Endometrium (tissue), 2 donors: Measurements from ENCODE around the gene ZNF432.
A peak's percentile ranks its signal among the peaks of the same experiment; 100 is the strongest.

Source experiments
- FAIRE-seq: peaks from 2 replicates; lab custom pipeline; 2012; peaks lifted over from hg19 to GRCh38; lab: Jason Lieb, UNC
- donor health status: control.
- donor health status: control.

Gene ZNF432

DNA sequence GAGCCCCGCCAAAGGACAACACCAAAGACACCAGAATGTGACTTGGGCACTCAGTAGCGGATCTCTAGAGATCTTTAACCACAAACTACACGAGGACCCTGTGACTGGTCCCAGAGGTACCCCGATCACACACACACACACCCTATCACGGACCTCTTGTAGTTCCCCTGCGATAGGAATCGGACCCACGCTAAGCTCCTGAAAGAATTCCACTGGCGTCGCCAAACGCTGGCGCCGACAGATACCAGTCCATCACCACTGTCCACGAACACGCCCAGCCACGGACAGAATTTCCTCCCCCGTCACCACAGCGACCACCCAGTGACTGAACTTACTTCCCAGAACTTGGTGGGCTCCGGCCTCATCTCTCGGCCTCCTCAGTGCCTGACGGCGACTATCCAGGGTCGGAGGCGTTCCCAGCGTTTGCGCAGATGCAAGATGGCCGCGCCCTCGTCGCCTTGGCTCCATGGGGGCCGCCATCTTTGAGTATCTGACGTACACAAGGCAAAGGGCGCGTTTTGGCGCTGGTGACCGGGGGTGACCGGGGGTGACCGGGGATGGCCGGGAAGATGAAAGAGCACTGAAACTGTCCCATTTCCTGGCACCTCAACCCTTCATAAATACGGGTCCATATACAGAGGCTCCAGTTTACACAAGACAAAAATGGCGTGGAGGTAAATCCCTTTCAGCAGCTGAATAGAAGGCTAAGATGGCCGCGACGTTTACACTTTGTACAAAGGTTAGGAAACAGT, 40.7 kb downstream of the ZNF432 start, which contains the start of gene ZNF615:
ZNF615 (minus strand) TSS at position 406 of the 752 bp plus-strand sequence. CDS start 4,500 bp downstream, outside the sequence.
- FAIRE-seq, result no peak

- FAIRE-seq, result no peak
These were observed 41.2 kb downstream of the ZNF432 start for GRCh38 chr19:52007451-52007805.

DNA sequence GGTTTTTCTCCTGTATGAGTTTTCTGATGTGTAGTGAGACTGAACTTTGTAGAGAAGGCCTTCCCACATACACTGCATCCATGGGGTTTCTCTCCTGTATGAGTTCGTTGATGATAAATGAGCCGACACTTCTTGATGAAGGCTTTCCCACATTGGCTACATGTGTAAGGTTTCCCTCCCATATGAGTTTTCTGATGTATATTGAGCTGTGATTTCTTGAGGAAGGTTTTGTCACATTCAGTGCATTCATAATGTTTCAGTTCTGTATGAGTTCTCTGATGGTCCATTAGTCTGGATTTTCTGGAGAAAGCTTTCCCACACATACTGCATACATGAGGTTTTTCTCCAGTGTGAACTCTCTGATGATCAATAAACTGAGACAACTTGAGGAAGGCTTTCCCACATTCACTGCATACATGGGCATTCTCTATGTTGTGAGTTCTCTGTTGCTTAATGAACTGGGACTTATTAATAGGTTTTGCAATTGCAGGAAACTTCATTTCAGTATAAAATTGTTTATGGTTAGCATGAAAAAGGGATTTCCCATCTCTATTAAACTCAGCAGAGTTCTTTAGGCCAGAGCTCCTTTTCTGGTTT, 54.5 kb downstream of the ZNF432 start:
- no peak for FAIRE-seq

DNA sequence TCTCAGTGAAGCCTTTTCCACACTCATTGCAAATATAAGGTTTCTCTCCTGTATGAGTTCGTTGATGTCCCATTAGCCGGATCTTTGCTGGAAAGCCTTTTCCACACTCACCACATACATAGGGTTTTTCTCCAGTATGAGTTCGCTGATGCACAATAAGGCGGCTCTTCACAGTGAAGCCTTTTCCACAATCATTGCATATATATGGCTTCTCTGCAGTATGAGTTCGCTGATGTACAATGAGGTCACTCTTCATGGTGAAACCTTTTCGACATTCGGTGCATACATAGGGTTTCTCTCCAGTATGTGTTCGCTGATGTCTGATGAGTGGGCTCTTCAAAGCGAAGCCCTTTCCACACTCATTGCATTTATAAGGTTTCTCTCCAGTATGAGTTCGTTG, 55.2 kb downstream of the ZNF432 start:
- no peak for FAIRE-seq

DNA sequence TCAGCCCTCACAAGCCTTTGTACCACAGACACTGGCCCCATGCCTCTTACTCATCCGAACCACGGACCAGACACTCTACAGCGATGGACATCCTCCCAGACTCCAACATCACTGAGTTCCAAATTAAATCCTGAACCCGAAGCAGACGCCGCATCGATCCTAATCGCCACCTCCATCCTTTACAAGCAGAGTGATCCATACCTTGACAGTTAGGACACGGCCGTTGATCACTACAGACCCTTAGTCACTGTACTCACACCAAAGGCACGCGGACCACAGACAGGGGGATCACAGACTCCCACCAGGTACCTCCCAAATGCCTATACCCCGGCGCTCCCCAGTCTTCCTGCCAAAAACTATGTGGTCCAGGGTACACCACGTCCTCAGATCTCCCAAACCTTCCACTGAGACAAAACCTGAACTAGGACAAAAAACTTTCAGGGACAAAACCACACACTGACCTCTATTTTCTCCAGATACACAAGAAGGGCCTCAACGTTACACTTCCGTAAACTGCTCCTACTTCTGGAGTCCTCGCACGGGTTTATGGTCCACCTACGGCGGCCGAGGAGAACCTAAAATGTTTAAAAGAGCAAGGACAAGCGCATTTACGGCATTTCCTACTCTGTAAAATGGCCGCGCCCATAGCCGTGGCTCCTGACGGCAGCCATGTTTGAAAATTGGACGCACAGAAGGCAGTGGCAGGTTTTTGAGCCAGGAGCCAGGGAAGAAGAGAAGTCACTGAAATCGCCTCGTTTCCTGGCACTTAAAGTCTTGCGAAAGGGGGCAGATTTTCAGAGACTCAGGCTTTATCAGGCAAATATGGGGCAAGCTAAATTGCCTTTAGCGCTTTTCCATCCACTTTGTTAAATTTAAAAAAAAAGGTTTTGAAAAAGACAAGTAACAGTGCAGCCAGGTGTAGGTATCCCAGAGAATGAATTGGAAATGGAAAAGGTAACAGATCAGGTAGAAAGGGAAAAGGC, 62.0 kb downstream of the ZNF432 start, which contains the start of gene ZNF350:
ZNF350 (minus strand) TSS at position 532 of the 983 bp plus-strand sequence. CDS start 12,480 bp downstream, outside the sequence.
- FAIRE-seq, result peak; percentile 96

- FAIRE-seq, result no peak
These were observed 65.3 kb downstream of the ZNF432 start for GRCh38 chr19:51983361-51983760.
